ENCODE results near the gene MYOZ3.

The MYOZ3 gene

GRCh38 chr5:150660108-150660831, 781 bp upstream of the MYOZ3 start:
- peak; percentile 9 for DNase-seq

- DNase-seq = no peak
These were observed 958 bp downstream of the MYOZ3 start for GRCh38 chr5:150661821-150662596.

GRCh38 chr5:150662731-150663516, 1.9 kb downstream of the MYOZ3 start:
- DNase-seq = no peak

- DNase-seq = no peak
These were observed 2.9 kb downstream of the MYOZ3 start for GRCh38 chr5:150663936-150664335.

- peak; percentile 63 for DNase-seq
These were observed 4.0 kb downstream of the MYOZ3 start for GRCh38 chr5:150665044-150665443.

GRCh38 chr5:150670275-150670947, 9.4 kb downstream of the MYOZ3 start:
- DNase-seq = no peak

- DNase-seq = no peak
These were observed 9.9 kb downstream of the MYOZ3 start for GRCh38 chr5:150670948-150671310.

- DNase-seq = peak; percentile 46
These were observed 10.6 kb downstream of the MYOZ3 start for GRCh38 chr5:150671509-150672236.

- DNase-seq = peak; percentile 64
These were observed 11.3 kb downstream of the MYOZ3 start for GRCh38 chr5:150672237-150672883.

GRCh38 chr5:150672884-150673275, 11.8 kb downstream of the MYOZ3 start:
- no peak for DNase-seq

GRCh38 chr5:150674341-150674821, 13.3 kb downstream of the MYOZ3 start:
- DNase-seq = no peak

- no peak for DNase-seq
These were observed 14.0 kb downstream of the MYOZ3 start for GRCh38 chr5:150675069-150675468.

- DNase-seq = no peak
These were observed 15.5 kb downstream of the MYOZ3 start for GRCh38 chr5:150676578-150676977.

- DNase-seq = no peak
These were observed 28.1 kb downstream of the MYOZ3 start for GRCh38 chr5:150689120-150689519.

GRCh38 chr5:150690760-150691159, 29.7 kb downstream of the MYOZ3 start:
- DNase-seq = no peak

- DNase-seq = no peak
These were observed 31.2 kb downstream of the MYOZ3 start for GRCh38 chr5:150692276-150692675.

GRCh38 chr5:150694612-150695011, 33.6 kb downstream of the MYOZ3 start:
- no peak for DNase-seq

- no peak for DNase-seq
These were observed 39.2 kb downstream of the MYOZ3 start for GRCh38 chr5:150700246-150700593.

- peak; percentile 97 for DNase-seq
These were observed 39.7 kb downstream of the MYOZ3 start, which contains the start of gene RBM22 for GRCh38 chr5:150700594-150701377. TSS of gene RBM22 (minus strand) at chr5:150701062. CDS start at chr5:150700985, 77 bp downstream.

GRCh38 chr5:150703762-150704161, 42.7 kb downstream of the MYOZ3 start:
- DNase-seq = no peak

Measured in NCI-H69 (cell line).